Ammon's horn (tissue), 1 donor: ENCODE results near the gene DTNB.
"Not testable (repeated sequence)": the region's sequence is repeated elsewhere in the genome, so short reads cannot be mapped to it uniquely, and the experiment has no call there.

Experiments used
- DNase-seq: peaks from one replicate; pipeline ENCODE4 v3.0.0-alpha.2; 2016; ENCODE audit warnings: low spot score

The DTNB gene

DNA sequence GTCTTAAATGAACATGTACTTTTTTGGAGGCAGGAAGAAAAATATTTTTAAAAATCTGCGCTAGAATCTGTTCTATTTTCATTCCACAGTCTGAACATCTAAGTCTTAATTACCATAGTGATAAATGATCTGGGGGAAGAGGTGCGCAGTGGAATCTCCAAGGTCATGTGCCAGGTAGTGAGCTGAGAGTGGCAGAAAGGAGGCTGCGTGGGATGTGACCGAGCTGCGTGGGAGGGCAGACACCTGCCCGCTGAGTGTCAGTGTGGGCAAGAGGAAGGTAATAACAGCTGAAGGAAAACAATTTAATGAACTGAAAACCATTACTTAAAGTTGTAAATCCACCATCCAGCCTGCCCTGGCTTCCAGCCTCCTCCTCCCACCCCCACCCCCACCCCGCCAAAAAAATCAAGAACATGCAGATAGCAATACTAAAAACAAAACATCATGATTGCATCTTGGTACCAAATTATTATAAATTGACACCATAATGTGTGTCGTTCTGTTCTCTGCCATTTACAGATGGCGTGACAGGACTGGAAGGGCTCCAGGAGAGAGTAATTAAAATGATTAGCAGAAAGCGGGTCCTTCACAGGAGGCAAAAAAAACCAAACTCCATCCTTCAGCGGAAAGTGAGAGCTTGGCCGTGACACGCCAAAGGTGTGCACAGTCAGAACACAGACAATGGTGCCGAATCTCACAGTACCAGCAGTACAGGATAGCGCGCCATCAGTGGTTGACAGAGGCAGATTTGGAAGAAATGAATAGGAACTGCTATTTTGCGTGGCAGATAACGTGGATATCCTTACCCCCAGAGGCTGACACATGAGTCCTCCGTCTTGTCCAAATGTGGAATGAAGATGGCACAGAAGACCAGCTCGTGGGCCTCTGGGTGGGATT, 11.4 kb upstream of the DTNB start:
- peak; percentile 35 for DNase-seq

DNA sequence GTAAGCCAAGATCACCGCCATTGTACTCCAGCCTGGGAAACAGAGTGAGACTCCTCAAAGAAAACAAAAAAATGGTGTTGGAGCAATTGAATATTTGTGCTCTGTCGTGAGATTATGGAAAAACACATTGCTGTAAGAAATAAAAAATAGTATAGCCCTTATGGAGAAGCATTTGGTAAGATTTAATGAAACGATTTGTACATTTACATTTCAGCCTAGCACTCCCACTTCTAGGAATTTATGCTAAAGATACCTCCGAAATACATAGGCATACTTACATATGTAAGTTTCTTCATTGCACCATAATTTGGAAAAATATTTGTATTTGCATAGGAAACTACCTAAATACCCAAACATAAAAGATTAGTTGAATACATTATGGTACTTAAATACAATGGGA, 8.7 kb upstream of the DTNB start:
- no peak for DNase-seq

GRCh38 chr2:25677877-25678276, 4.5 kb upstream of the DTNB start:
- no peak for DNase-seq

DNA sequence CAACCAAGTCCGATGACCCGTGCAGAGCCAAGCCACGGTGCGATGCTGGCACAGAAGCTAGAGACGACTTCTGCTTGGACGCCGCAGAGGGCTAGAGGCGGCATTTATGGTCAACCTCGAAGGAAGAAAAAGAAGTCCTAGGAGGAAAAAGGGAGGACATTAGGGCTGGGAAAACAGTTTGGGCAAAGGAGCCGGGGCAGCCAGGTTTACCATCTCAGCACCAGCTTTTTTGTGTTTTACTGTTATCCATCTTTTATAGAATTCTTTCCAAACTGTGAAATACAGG, 643 bp upstream of the DTNB start:
- DNase-seq, result peak; percentile 51

GRCh38 chr2:25672494-25673299, 680 bp downstream of the DTNB start:
- peak; percentile 39 for DNase-seq

DNA sequence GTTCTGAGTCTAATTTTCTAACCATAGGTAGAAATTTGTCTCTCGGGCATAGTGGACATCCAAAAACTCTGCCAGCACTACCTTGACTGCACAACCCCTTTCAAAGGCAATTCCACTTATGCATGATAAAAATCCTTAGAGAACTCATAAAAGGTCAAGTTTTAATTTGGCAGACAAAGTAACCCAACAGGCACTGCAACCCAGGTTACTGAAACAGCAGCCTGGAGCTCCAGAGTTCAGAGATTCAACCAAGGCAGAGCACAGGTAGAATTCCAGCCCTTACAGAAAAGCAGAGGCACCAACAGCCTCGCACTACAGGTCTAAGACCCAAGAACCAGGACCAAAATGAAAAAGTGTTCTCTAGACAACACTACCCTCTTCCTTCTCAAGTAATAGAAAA, 1.8 kb downstream of the DTNB start:
- DNase-seq, result no peak

DNA sequence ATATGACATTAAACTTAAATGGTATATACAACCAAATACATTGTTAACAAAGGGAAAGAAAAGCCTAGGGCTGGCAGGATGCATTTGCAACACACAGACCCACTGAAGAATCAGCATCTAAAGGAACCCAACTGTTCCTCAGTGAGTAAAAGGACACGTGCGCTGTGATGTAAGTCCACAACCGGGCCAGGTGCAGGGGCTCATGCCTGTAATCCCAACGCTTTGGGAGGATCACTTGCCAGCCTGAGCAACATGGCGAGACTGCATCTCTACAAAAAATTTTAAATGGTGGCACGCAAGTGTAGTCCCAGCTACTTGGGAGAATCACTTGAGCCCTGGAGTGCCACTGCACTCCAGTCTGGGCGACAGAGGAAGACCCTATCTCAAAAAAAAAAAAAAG, 3.9 kb downstream of the DTNB start:
- DNase-seq, result no peak

GRCh38 chr2:25666218-25666617, 7.2 kb downstream of the DTNB start:
- no peak for DNase-seq

DNA sequence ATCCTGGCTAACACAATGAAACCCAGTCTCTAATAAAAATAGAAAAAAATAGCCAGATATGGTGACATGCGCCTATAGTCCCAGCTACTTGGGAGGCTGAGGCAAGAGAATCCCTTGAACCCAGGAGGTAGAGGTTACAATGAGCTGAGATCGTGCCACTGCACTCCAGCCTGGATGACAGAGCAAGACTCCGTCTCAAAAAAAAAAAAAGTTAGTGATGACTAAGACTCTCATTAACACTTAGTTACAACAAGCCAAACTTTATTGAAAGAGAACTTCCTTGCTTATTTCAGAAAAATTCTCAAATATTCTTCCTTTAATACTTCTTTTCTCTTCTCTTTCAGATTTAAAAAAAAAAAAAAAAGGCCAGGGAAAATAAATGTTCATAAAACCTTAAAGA, 7.9 kb downstream of the DTNB start:
- DNase-seq, result not testable (repeated sequence)

DNA sequence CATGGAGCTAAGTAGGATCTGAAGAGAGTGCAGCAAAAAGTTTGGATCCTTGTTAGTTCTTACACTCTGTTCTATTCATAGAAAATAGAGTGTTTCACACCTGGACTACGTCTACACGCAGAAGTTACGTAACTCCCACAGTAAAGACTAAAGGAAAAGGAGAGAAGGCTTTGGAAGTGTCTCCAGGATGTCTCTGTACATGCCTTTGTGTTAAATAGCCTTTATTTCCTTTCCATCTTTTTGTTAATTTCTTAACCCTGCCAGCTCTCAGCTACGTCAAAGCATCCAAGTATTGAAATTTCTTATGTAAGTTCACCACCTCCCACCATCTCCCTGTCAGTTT, 8.4 kb downstream of the DTNB start:
- no peak for DNase-seq

DNA sequence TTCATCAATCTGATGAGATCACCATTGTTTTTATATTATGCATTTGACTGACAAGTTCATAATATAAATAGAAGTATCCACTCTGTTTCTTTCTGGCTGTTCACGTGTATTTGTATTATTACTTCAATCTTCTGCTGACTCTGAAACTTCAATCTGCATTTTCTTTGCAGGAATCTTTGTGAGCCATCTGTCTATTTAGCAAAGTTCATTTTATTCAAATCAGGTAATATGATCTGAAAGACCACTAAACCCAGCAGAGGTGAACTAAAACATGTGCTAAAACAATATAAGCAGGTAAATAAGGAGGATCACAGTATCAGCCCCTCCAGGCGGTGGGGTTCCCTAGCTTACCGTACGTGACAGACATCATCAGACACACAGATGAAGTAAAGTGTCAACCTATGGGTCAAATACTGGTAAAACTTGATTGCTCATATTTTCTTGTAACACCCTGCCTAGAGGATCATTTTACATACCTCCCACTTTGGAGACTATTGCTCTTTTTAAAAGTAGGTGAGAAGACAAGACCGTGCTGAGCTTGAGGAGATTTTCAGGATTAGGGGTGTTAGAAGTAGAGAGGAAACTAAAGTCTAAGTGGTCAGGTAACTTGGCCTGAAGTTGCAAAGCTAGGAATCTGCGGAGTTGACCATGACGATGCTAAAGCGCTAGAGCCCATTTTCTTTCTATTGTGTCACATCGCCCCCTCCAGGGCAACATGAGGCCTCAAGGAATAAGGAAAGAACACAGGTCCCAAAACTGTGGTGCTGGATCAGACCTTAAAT, 9.0 kb downstream of the DTNB start:
- peak; percentile 72 for DNase-seq

- no peak for DNase-seq
Observed at GRCh38 chr2:25655316-25655715, 18.1 kb downstream of the DTNB start.

- DNase-seq, result no peak
Observed at GRCh38 chr2:25654801-25655200, 18.6 kb downstream of the DTNB start.

DNA sequence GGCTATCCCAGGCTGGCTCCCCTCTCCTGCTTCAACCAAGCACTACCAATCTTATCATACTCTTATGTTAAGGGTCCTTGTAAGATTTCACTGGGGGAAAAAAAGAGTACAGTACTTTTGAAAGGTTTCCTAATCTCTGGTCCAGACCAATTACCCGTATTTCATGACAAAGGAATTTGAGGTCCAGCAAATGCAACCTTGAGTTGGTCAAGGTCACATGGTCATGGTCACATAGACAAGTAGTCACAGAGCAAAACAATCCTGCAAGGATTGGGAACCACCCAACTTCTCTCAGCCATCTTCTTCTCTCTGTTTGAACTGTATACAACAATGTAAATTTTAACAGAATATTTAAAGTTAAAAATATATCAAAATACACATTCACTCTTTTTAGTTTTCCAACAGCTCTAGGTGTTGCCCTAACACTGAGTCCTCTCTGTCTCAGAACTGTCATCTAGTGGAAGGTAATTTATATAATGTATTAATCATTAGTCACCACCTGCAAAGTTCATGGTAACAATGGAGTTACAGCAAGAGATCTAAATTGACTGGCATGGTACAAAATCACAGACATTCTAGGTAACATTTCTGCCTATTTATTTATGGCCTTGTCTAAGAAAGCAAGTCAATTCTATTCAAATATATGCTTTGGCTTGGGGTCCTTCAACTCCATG, 21.5 kb downstream of the DTNB start:
- no peak for DNase-seq

- no peak for DNase-seq
Observed at GRCh38 chr2:25651066-25651465, 22.3 kb downstream of the DTNB start.

DNA sequence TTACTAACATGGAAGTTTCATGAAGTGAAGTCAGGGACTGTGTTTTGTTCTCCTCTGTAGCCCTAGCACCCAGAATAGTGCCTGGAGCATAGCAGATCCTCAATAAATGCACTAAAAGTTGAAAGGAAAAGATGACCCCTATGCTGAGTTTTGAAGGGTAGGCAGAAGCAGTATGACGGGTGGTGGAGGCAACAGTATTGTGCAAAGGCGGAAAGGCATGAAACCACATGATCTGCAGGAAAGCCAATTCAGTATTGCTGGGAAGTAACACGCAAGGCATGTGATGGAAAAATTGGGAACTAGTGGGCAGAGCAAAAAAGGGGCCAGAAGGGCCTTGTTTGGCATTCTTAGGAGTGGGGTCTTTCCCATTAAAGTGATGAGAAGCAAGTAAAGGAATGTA, 23.1 kb downstream of the DTNB start:
- peak; percentile 29 for DNase-seq

GRCh38 chr2:25649786-25650185, 23.6 kb downstream of the DTNB start:
- DNase-seq, result no peak

DNA sequence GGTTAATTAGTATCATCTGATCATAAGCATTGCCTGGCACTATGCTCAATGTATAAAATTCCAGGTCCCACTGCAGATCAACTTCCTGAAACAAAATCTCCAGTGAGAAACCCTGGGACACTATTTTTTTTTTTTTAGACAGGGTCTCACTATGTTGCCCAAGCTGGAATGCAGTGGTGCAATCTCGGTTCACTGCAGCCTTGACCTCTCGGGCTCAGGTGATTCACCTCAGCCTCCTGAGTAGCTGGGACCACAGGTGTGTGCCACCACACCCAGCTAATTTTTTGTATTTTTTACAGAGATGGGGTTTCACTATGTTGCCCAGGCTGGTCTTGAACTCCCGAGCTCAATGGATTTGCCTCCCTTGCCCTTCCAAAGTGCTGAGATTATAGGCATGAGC, 31.1 kb downstream of the DTNB start:
- DNase-seq, result no peak

GRCh38 chr2:25639696-25640095, 33.7 kb downstream of the DTNB start:
- DNase-seq, result no peak

DNA sequence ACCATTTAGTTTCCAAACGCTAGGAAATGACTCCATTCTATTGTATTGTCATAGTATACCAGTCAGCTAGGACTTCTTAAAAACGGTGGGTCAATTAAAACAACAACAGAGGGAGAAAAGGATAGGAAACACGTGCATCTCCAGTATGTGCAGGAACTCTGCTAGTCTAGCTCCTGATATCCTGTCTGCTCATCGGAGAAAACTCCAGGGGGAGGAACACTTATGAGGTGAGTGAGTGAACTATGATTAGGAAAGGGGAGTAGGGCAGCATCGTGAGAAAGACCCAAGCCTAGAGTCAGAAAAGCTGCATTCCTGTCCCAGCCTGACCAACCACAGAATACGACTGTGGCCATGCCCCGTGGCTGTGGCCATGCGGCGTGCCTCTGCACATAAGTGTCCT, 34.2 kb downstream of the DTNB start:
- no peak for DNase-seq

DNA sequence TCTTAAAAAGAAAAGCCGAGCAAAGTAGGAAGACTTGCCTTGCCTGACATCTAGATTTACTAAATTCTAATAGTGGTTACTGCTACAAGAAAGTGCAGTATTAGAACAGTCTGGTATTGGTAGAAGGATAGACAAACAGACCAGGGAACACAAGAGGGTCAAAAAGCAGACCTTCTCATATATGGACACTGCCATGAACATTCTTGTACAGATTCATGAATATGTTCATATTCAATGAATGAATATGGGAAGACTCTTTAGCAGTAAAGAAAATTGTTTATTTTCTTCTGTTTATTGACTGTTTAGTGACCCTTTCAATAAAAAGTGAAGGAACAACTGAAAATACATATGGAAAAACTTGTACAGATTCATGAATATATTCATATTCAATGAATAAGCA, 37.6 kb downstream of the DTNB start:
- DNase-seq, result no peak

DNA sequence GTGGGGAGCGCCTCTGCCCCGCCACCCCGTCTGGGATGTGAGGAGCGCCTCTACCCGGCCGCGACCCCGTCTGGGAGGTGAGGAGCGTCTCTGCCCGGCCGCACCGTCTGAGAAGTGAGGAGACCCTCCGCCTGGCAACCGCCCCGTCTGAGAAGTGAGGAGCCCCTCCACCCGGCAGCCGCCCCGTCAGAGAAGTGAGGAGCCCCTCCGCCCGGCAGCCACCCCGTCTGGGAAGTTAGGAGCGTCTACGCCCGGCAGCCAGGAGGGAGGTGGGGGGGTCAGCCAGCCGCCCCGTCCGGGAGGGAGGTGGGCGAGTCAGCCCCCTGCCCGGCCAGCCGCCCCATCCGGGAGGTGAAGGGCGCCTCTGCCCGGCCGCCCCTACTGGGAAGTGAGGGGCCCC, 39.6 kb downstream of the DTNB start:
- DNase-seq, result not testable (repeated sequence)
